DMS 273 (cell line): Measurements from ENCODE around the gene DRC1.

ENCODE experiments used
- DNase-seq: peaks from one replicate; lab custom pipeline; 2025; ENCODE audit not compliant: unreplicated experiment; lab: John Stamatoyannopoulos, UW

The DRC1 gene

GRCh38 chr2:26442707-26443106 lies 41.0 kb downstream of the DRC1 start:
- no peak for DNase-seq

- no peak for DNase-seq
These were observed 42.5 kb downstream of the DRC1 start for GRCh38 chr2:26444236-26444635.

GRCh38 chr2:26448651-26449050 lies 46.9 kb downstream of the DRC1 start:
- DNase-seq: no peak

- no peak for DNase-seq
These were observed 47.7 kb downstream of the DRC1 start for GRCh38 chr2:26449278-26450030.

GRCh38 chr2:26450031-26450635 lies 48.4 kb downstream of the DRC1 start:
- no peak for DNase-seq

- DNase-seq: no peak
These were observed 50.0 kb downstream of the DRC1 start for GRCh38 chr2:26451700-26452099.

- DNase-seq: no peak
These were observed 52.0 kb downstream of the DRC1 start for GRCh38 chr2:26453421-26454329.

- no peak for DNase-seq
These were observed 52.9 kb downstream of the DRC1 start for GRCh38 chr2:26454561-26455001.

GRCh38 chr2:26455037-26455669 lies 53.4 kb downstream of the DRC1 start:
- DNase-seq: no peak

GRCh38 chr2:26455670-26456439 lies 54.1 kb downstream of the DRC1 start:
- DNase-seq: no peak

GRCh38 chr2:26456440-26457250 lies 54.9 kb downstream of the DRC1 start:
- no peak for DNase-seq

- no peak for DNase-seq
These were observed 55.5 kb downstream of the DRC1 start for GRCh38 chr2:26457251-26457666.

- no peak for DNase-seq
These were observed 56.1 kb downstream of the DRC1 start for GRCh38 chr2:26457695-26458364.

GRCh38 chr2:26458365-26459042 lies 56.8 kb downstream of the DRC1 start:
- DNase-seq: no peak

- no peak for DNase-seq
These were observed 58.4 kb downstream of the DRC1 start for GRCh38 chr2:26459991-26460612.

GRCh38 chr2:26460613-26461031 lies 58.9 kb downstream of the DRC1 start:
- DNase-seq: no peak

GRCh38 chr2:26461601-26462023 lies 59.9 kb downstream of the DRC1 start:
- no peak for DNase-seq

- DNase-seq: no peak
These were observed 60.4 kb downstream of the DRC1 start for GRCh38 chr2:26462100-26462499.
